HUES48 (cell line): ENCODE data around the gene OR14C36.
A peak's percentile ranks its signal among the peaks of the same experiment; 100 is the strongest.

Experiments used
- H3K27ac ChIP-seq: one replicate; pipeline ENCODE4 v1.7.0; 2013; ENCODE audit warnings: low read depth, low read length, inconsistent platforms
- H3K27me3 ChIP-seq: 2 replicates; pipeline ENCODE4 v1.6.1; 2013; ENCODE audit warnings: mild to moderate bottlenecking, low read length; ENCODE audit not compliant: control insufficient read depth, insufficient read depth
- H3K36me3 ChIP-seq: 2 replicates; pipeline ENCODE4 v1.6.1; 2013; ENCODE audit warnings: low read length; ENCODE audit not compliant: control insufficient read depth, insufficient read depth
- H3K4me1 ChIP-seq: 2 replicates; pipeline ENCODE4 v1.6.1; 2013; ENCODE audit warnings: mild to moderate bottlenecking, low read length; ENCODE audit not compliant: control insufficient read depth, insufficient read depth
- H3K4me3 ChIP-seq: 2 replicates; pipeline ENCODE4 v1.5.1; 2013; ENCODE audit warnings: mild to moderate bottlenecking, low read depth, low read length
- H3K9ac ChIP-seq: 2 replicates; pipeline ENCODE4 v1.6.1; 2013; ENCODE audit warnings: mild to moderate bottlenecking, low read depth, low read length, moderate library complexity
- H3K9me3 ChIP-seq: 2 replicates; pipeline ENCODE4 v1.6.1; 2013; ENCODE audit warnings: low read length; ENCODE audit not compliant: control insufficient read depth, insufficient read depth

The OR14C36 gene

DNA sequence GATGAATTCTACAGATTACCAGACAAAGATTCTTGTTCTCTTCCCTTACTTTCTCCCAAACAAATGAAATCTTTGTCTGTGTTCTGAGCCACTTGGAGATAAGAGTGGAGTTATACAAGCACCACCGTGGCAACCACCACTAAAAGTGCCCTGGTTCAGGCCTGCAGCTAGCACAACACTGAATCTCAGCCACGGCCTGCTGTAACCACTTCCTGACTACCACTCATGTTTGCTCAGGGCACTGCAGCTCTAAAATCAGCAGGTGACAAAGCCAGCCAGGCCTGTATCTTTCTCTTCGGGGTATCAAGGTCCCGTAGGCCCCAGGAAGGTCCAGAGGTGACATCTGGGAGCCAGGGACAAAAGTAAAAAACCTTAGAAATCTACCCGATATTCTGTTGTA, 23.8 kb downstream of the OR14C36 start:
- H3K4me1 ChIP-seq = no peaks in the 10 kb centered on the region
- H3K4me3 ChIP-seq = no peak overlapping the region
- peaks cover 97% of the 10 kb centered on the region for H3K9me3 ChIP-seq
- H3K27me3 ChIP-seq = no peaks in the 10 kb centered on the region
- H3K9ac ChIP-seq = no peak overlapping the region
- no peaks in the 10 kb centered on the region for H3K36me3 ChIP-seq
- no peak overlapping the region for H3K27ac ChIP-seq

DNA sequence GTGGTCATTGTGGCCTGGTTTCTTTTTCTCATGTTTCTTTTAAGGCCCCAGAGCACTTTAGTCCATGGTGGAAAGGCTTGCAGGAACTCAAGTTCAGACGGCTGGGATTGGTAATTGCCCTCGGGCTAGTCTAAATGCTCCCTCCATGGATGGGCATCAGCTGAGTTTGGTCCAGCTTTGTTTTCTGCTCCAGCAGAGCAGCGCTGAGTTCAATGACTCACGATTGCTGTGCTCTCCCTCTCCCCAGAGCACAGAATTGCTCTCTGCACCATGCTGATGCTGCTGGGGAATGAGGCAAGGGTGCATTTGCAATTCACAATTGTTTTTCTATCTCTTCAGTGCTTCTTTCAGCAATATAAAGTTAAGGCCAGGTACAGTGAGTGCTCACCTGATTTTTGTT, 25.2 kb downstream of the OR14C36 start:
- Histone ChIP-seq H3K36me3 (no peaks in the 10 kb centered on the region), H3K9me3 (peaks cover 96% of the 10 kb centered on the region), H3K4me1 (no peaks in the 10 kb centered on the region), H3K27me3 (no peaks in the 10 kb centered on the region), H3K27ac (no peak overlapping the region), H3K4me3 (no peak overlapping the region), H3K9ac (no peak overlapping the region)

DNA sequence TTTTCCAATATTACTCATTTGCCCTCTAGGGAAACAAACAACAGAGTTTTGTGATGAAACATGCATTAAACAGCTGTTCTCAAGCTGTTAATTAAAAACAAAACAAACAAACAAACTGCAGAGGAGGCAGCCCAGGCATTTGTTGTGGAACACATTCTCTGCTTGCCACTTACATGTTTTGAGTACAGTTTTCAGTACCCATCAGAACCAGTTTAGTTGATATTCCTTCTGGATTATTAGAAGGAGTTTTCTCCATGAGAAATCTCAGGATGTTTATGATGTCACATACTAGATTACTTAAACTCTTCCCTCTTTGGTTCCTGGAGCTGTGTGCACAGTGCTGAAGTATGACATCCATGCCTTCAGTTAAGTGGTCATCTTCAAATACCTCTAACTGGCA, 26.9 kb downstream of the OR14C36 start, which contains the start of gene OR2T6:
TSS of gene OR2T6 (plus strand) at position 301 of the 400 bp plus-strand sequence. CDS start 11,863 bp downstream, outside the sequence.
- Histone ChIP-seq H3K27me3 (no peaks in the 10 kb centered on the region), H3K4me1 (no peaks in the 10 kb centered on the region), H3K9me3 (peaks cover 87% of the 10 kb centered on the region), H3K4me3 (peak within 1 kb of the TSS; percentile 19; the same call in 1 of the 2 replicates), H3K36me3 (no peaks in the 10 kb centered on the region), H3K9ac (no peak within 1 kb of the TSS), H3K27ac (no peak within 1 kb of the TSS)

DNA sequence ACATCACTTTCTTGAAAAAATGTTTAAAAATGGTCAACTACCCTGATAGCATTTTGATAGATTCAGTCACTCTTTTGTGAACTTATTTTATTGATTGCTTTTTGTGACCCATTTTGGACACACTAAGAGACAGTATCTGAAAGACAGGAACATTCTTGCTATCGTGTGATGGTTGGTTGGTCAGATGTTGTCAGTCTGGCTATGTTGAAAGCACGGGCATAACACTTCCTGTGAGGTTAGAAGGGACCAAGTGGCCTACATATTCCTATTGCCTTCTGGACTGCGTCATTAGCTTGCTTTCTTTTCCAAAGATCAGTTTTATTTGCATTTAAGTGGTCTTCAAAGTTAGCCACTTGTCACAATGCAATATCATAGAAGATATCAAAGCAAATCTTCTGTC, 28.3 kb downstream of the OR14C36 start:
- Histone ChIP-seq H3K27me3 (no peaks in the 10 kb centered on the region), H3K27ac (no peak overlapping the region), H3K9me3 (peaks cover 86% of the 10 kb centered on the region), H3K4me3 (no peak overlapping the region), H3K36me3 (no peaks in the 10 kb centered on the region), H3K9ac (no peak overlapping the region), H3K4me1 (no peaks in the 10 kb centered on the region)

DNA sequence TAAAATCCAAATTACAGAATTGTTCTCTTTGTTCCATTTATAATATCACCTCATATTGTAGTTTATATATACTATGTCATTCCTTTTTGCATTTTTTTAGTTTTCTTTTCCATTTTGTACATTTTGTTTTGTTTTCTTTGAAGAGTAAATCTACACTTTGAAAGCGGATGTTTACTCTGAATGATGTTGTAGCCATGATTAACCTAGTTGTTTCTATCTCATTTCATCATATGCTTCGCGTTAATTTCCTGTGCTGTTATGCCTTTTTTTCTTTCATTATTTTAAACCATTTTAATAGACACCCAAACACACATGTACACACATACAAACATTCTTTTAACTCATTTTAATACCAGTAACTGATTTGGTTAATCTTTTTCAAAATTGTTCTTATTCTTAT, 32.3 kb downstream of the OR14C36 start:
- Histone ChIP-seq H3K9me3 (peaks cover 73% of the 10 kb centered on the region), H3K36me3 (no peaks in the 10 kb centered on the region), H3K27ac (no peak overlapping the region), H3K27me3 (no peaks in the 10 kb centered on the region), H3K9ac (no peak overlapping the region), H3K4me3 (no peak overlapping the region), H3K4me1 (no peaks in the 10 kb centered on the region)

DNA sequence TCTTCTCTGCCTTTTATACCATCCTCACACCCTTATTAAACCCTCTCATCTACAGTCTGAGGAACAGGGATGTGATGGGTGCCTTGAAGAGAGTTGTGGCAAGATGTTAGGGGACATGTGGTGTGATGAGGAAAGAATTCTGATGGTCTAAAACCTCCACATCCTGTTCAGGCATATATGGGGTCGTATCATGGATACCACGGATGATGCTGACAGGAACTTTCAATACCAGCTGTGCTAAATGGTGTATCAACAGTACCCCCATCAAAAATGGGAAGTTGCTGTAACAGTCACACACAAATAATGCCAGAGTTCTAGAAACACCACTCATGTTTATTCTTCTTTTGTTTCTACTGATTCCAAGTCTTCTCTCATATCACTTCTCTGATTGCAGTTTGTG, 39.9 kb downstream of the OR14C36 start:
- Histone ChIP-seq H3K27me3 (no peaks in the 10 kb centered on the region), H3K9ac (no peak overlapping the region), H3K4me1 (no peaks in the 10 kb centered on the region), H3K4me3 (no peak overlapping the region), H3K27ac (no peak overlapping the region), H3K36me3 (no peaks in the 10 kb centered on the region), H3K9me3 (peaks cover 88% of the 10 kb centered on the region)

DNA sequence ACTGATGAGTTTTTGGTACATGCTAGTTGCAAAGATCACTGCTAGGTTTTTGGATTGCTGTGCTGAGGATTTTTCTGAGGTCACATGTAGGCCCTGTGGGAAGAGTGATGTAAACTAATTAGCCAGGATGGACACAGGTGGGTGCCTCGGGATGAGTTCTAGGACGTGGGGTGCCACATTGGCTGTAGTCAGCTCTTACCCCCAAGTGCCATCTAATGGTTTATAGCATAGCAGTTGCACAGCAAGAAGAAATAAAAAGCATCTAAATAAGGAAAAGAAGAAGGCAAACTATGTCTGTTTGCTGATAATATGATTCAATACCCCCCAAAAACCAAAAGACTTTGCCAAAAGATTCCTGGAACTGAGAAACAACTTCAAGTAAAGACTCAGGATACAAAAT, 44.5 kb downstream of the OR14C36 start:
- Histone ChIP-seq H3K4me3 (no peak overlapping the region), H3K27me3 (no peaks in the 10 kb centered on the region), H3K9me3 (peaks cover 76% of the 10 kb centered on the region), H3K9ac (no peak overlapping the region), H3K27ac (no peak overlapping the region), H3K36me3 (no peaks in the 10 kb centered on the region), H3K4me1 (no peaks in the 10 kb centered on the region)
